Stimulated activated CD4-positive, alpha-beta T cell treated with anti-CD3 and anti-CD28 coated beads, Interleukin-15, amount 100 ng/mL, for 1 hour (primary cell): ENCODE results near the gene TMC6.
A peak's percentile ranks its signal among the peaks of the same experiment; 100 is the strongest.

Experiments used
- DNase-seq, 2 donors: peaks; one replicate each; pipeline ENCODE4 v3.0.0-alpha.2; 2020; ENCODE audit warnings: low read depth in 1 of 2, low spot score in 1 of 2

TMC6 gene

GRCh38 chr17:78135858-78136500 lies 7.4 kb upstream of the TMC6 start:
- DNase-seq, result no peak

DNA sequence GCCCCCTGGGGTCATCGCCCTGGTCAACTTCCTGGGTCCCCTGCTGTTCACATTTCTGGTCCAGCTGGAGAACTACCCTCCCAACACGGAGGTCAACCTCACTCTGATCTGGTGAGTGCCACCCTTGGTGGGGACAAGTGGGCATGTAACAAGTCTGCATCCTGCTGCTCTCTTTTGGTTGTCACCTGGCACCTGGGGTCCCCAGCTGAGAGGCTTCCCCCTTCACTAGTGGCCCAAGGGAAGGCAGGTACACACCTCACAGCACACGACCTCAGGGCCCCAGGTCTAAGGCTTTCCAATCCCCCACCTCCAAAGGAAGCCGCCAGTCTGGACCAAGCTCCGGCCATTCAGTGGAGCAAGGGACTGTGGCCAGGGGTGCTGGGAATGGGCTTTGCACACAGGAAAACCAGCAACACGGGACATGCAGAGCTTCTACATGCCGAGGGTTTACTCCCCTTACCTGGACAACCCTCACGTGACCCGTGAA lies 6.4 kb upstream of the TMC6 start:
- no peak for DNase-seq

DNA sequence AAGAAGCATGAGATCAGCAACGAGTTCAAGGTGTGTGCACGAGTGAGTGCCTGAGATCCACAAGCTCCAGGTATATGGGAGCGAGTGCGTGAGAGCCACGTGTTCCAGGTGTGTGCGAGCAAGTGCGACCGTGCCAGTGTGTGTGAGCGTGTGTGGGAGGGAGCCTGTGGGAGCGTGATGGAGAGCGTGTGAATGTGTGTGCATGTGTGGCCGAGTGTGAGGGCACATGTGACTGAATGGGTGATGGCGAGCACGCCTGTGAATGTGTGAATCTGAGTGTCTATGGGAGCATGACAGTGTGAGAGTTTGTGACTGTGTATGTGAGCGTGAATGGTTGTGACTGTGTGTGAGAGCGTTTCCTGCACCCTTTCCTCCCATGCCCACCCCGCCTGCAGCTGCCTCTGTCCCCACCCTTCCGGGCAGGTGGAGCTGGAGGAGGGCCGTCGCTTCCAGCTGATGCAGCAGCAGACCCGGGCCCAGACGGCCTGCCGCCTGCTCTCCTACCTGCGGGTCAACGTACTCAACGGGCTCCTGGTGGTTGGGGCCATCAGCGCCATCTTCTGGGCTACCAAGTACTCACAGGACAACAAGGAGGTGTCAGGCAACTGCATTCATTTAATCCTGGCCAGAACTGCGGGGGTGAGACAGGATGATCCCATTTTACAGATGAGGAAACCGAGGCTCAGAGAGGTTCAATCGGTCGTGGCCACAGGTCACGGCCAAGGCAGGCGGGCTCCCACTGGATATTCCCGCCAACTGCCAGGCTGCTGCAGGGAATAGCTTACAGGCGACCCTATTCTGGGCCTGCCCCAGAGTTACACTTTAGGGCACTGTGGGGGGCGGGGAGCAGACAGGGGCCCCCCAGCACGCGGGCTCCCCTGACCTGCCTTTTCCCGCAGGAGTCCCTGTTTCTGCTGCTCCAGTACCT lies 5.7 kb upstream of the TMC6 start:
- peak in 1 of 2 donors; percentile 67 for DNase-seq

GRCh38 chr17:78133179-78133951 lies 4.8 kb upstream of the TMC6 start:
- no peak for DNase-seq

DNA sequence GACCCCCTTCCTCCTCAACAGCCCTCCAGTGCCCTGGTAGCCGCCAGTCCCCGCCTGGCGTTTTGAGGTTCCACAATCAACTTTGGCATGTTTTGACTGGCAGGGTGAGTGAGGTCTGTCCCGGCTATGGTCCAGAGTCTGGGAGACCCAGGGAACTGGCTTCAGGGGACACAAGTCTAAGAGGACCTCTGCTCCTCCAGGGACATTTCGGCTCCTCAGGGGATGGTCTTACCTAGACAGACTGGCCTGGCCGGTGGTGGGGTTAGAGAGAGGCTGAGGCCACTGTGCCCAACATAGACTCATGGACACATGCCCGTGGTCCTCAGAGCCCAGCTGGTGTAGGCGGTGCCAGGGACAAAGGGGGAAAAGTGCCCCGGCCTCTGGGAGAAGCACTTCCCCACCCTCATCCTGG lies 4.2 kb upstream of the TMC6 start:
- DNase-seq, result no peak

DNA sequence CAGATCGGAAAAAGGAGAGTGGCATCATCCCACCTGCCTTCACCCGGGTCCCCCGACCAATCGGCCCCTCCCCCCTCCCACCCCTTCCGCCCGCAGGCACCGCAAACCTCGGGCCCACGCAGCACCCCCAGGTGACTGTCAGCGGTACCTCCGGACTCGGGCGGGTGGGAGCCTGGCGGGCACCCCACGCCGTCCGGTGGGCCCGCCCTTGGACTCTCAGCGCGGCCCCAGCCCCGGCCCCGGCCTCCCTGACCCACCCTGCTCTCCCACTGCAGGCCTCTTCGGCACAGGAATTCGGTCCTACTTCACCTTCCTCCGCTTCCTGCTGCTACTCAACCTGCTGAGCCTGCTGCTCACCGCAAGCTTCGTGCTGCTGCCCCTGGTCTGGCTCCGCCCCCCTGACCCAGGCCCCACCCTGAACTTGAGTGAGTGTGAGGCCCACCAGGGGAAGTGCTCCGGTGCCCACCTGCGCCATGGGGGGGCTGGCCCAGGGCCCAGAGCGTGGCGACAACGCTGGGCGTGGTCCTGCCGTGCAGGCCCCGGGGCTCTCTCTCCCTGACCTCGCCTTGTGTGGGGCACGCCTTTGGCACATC lies 3.6 kb upstream of the TMC6 start:
- no peak for DNase-seq

DNA sequence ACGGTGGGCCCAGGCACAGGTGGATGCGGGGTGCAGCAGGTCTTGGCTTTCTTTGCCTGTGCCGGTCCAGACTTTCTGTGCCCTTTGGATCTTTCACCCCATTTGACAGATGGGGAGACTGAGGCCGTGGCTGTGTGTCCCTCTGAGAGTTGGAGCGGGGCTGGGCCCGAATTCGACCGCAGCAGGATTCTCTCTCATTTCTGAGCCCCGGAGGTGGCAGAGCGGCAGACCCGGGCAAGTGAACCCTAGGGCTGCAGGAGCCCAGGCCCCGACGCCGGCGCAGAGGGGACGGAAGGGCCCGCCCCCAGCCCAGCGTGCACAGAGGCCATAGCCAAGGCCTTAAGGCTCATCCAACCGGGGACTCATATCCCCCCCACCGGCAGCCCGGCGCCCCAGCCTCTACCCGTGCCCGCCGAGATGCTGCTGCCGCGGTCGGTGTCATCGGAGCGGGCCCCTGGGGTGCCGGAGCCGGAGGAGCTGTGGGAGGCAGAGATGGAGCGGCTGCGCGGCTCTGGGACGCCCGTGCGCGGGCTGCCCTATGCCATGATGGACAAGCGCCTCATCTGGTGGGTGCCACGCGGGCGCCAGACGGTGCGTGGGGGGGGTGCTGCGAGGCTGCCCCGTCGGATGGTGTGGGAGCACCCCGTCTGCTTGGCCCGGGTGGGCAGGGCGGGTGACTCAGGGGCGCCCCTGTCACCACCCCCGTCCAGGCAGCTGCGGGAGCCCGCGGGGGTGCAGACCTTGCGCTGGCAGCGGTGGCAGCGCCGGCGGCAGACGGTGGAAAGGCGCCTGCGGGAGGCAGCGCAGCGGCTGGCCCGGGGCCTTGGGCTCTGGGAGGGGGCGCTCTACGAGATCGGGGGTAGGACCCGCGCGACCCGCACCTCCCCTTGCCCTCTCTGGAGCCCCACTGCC lies 2.9 kb upstream of the TMC6 start:
- no peak for DNase-seq

DNA sequence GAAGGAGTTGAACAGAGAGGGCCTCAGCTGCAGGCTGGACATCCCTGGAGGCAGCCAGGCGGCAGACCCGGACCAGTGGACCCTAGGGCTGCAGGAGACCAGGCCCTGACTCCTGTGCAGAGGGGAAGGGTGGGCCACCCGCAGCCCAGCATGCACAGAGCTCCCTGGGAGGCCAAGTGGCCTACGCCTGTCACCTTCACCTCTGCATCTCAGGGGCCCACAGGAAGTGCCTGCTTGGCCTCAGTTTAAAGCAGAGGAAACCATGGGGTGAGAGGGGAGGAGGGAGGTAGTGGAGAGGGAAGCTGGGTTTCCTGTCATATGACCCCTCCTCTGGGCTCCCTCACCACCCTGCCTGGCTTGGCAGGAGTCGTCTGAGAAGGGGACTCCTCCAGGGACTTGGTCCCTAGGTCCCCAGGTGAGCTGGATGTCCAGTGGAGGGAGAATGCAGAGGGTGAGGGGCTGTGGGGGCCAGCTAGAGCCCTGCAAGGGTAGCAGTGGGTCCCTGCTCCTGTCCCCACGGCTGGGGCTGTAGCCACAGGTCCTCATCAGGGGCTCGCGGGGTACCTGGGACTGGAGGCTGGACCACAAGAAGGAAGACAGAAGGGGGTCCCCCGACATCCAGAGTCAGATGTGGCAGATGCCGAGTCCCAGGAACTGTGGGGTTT lies 2.0 kb upstream of the TMC6 start, which contains the start of gene TMC8:
TSS of gene TMC8 (plus strand) at position 335 of the 665 bp plus-strand sequence. CDS start 818 bp downstream, outside the sequence.
- DNase-seq, result peak in 1 of 2 donors; percentile 60

- no peak for DNase-seq
Measured at GRCh38 chr17:78130090-78130436, 1.5 kb upstream of the TMC6 start.

DNA sequence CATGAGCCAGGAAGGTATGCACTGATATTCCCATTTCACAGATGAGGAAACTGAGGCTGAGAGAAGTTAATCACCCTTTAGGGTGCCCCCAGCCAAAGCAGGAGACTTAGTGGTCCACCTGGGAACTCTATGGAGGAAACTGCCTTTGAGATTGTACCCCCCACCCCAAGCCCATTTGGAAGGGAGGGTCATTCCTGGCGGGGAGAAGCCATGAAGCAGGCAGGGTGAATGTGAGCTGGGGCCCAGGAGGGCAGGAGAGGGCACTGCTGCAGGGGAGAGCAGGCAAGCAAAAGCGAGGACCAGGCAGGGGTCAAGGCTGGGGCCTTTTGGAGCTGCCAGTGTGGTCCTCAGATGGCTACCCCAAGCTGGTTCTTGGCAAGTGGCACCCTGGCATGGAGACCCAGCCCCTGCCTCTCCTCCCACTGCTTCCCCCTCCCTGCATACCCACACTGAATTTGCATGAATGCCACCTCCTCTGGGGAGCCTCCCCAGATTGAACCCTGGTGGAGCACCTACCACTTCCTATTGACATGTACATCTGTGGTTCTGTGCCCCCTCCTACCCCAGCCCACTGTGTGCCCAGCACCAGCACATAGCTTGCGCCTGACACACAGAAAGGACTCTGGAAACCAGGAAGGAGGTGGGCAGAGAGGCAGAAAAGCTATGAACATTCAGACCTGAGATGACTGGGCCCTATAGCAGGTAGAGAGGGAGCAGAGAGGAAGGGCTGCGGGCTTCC lies 965 bp upstream of the TMC6 start:
- no peak for DNase-seq

DNA sequence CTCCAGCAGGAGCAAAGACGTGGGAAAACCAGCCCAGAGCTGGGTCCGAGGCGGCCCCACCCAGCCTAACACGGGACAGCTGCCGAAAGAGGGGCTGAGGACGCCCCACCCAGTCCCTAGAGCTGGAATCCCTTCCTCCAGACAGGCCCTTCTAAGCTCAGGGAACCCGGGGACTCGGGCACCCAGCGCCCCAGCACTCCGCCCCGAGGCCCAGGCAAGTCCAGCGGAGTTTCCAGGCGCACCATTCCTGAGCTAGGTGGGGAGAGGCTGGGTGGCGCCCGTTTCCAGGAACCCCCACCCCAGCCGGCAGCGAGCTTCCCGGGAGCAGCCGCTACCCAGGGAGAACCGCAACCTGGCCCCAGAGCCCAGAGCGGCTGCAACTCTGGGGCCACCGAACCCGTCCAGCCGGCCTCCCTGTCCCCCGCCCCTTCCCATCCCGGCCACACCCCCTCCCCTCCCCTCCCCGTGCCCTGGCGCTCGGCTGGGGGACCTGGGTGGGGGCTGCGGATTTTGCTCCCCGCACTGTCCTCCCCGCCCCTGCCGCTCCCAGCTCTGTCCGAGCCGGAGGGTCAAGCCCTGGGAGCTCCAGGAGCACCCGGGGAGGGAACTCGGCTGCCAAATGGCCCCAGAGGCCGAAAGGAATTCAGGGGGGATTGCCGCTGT lies 536 bp downstream of the TMC6 start:
- DNase-seq, result no peak

DNA sequence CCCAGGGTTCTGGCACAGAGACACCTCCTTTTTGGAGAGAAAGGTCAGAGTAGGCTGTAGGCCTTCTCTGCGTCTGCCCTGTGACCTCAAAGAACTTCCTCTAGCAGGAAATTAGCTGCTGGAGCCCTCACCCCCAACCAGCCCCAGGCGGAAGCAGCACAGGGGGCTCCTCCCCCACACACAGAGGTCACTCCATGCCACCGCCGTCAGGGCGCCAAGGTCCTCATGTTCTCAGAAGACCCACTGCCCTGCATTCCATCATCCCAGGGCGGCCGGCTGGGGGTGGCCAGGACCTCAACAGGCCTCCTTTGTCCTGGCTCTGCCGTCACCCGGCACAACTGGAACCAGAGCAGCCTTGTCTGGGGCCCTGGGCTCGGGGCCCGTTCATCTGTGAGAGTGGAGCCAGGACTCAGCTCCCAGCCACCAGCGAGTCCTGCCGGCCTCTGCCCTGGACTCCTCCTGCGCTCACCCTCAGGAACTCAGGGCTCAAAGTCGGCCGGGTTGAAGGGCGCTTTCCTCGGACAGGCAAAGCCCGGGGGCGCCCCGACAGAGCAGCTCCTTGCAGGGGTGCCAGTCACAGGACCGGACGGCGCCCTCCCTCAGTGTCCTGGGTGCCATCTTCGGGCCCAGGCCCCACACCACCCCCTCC lies 1.2 kb downstream of the TMC6 start:
- DNase-seq, result peak in 1 of 2 donors; percentile 52

GRCh38 chr17:78126895-78127238 lies 1.7 kb downstream of the TMC6 start:
- no peak for DNase-seq

GRCh38 chr17:78125976-78126894 lies 2.3 kb downstream of the TMC6 start:
- DNase-seq, result no peak

DNA sequence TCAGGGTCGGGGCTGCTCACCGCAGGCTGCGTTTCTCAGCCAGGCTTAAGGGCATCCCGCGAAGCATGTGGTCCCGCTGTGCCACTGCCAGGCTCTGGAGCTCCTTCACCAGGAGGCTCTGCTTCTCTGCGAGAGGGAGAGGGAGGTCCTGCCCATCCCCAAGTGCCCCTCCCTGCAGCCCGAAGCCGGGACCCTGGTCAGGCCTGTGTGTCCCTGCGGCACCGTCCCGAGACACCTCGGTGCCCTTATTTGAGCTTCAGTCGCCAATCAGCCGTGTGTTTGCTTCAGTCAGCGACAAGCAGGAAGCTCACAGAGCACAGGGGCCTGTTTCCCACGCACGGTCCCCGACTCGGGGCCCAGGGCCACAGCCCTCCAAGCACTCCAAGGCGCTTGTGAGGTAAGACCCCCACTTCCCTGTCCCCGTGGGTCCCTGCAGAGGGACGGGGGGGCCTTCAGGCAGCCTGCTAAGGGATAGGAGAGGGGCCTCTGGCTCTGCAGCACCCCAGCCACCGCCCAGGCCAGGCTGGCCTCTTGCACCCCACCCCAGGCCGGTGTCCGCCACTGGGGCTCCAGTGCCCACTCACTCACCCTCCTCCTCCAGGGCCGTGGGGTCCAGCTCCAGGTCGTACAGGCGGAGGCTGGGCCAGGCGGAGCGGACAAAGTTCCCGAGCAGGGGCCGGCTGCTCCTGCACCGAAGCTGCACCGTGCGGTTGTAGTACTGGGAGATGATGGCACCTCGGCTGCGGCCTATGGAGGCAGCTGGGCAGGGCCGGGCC lies 3.2 kb downstream of the TMC6 start:
- no peak for DNase-seq

DNA sequence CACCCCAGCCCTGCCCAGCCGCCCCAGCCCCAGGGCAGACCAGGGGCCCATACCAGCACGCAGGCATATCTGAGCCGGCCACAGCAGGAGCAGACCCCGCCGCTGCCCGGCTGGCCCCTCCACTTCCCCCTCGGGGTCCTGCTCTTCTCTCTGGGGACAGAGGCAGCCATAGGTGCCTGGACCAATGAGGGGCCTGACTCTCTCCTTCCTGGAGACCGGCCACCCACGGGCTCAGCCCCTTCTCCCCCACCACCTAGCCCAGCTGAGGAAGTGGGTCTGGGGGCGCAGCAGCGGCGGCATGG lies 3.8 kb downstream of the TMC6 start:
- DNase-seq, result no peak
